GM23338 (cell line): ENCODE measurements around the gene SPG7. TPM values are rescaled to one million over a fixed set of nuclear protein-coding genes. Genes with fewer than 3 reads are reported as not detected.

Experiments
- ATAC-seq: fragments of 200-7000 bp; cut with Tn5 transposase; 3 replicates; pipeline ENCODE4 v1.9.1; 2020
- DNase-seq: peaks from one replicate; pipeline ENCODE4 v3.0.0-alpha.2; 2015; ENCODE audit warnings: low spot score
- H2AFZ ChIP-seq: fragments of 200-600 bp; sonication (generic); 2 replicates; pipeline ENCODE4 v1.8.0; 2016; ENCODE audit warnings: antibody characterized with exemption, mild to moderate bottlenecking, moderate library complexity
- H3F3A ChIP-seq: fragments of 200-600 bp; sonication (generic); replicated peaks from 2 replicates; pipeline ENCODE4 v1.8.0; 2017; ENCODE audit warnings: antibody characterized with exemption, mixed run types, low read depth
- H3K27ac ChIP-seq: fragments of 200-600 bp; sonication (generic); 2 replicates; pipeline ENCODE4 v1.6.1; 2016; ENCODE audit warnings: low read depth
- H3K27me3 ChIP-seq: fragments of 200-600 bp; sonication (generic); 2 replicates; pipeline ENCODE4 v1.8.0; 2016; ENCODE audit warnings: mild to moderate bottlenecking, mixed run types, moderate library complexity; ENCODE audit not compliant: insufficient read depth
- H3K36me3 ChIP-seq: fragments of 200-600 bp; sonication (generic); 2 replicates; pipeline ENCODE4 v1.8.0; 2016; ENCODE audit warnings: mild to moderate bottlenecking; ENCODE audit not compliant: insufficient read depth
- H3K4me1 ChIP-seq: fragments of 200-600 bp; sonication (generic); 2 replicates; pipeline ENCODE4 v1.8.0; 2016; ENCODE audit warnings: mild to moderate bottlenecking, moderate library complexity; ENCODE audit not compliant: insufficient read depth
- H3K4me2 ChIP-seq: fragments of 200-600 bp; sonication (generic); 2 replicates; pipeline ENCODE4 v1.7.1; 2017; ENCODE audit warnings: mixed run types
- H3K4me3 ChIP-seq: fragments of 200-600 bp; sonication (generic); 2 replicates; pipeline ENCODE4 v1.6.1; 2016; ENCODE audit warnings: mixed run types
- H3K79me2 ChIP-seq: fragments of 200-600 bp; sonication (generic); replicated peaks from 2 replicates; pipeline ENCODE4 v1.8.0; 2017; ENCODE audit warnings: mild to moderate bottlenecking; ENCODE audit not compliant: insufficient read depth
- H3K9me2 ChIP-seq: fragments of 200-600 bp; sonication (generic); 2 replicates; pipeline ENCODE4 v1.8.0; 2017; ENCODE audit not compliant: insufficient read depth
- H4K20me1 ChIP-seq: fragments of 200-600 bp; sonication (generic); replicated peaks from 2 replicates; pipeline ENCODE4 v1.8.0; 2017; ENCODE audit warnings: mild to moderate bottlenecking; ENCODE audit not compliant: insufficient read depth
- H3K27ac Mint-ChIP-seq: 2 replicates; pipeline ENCODE4 v1.8.0; 2020; ENCODE audit warnings: inconsistent platforms, mild to moderate bottlenecking, moderate library complexity, mixed read lengths
- H3K27me3 Mint-ChIP-seq: 3 replicates; pipeline ENCODE4 v1.8.0; 2022; ENCODE audit warnings: low read depth, mild to moderate bottlenecking, moderate library complexity, mixed read lengths, inconsistent platforms; ENCODE audit not compliant: insufficient read depth, poor library complexity
- H3K36me3 Mint-ChIP-seq: 3 replicates; pipeline ENCODE4 v1.8.0; 2021; ENCODE audit warnings: low read depth, mild to moderate bottlenecking, inconsistent platforms, moderate library complexity, mixed read lengths
- H3K4me1 Mint-ChIP-seq: 3 replicates; pipeline ENCODE4 v1.8.0; 2020; ENCODE audit warnings: mild to moderate bottlenecking, inconsistent platforms, mixed read lengths
- H3K4me3 Mint-ChIP-seq: 3 replicates; pipeline ENCODE4 v1.8.0; 2021; ENCODE audit warnings: moderate library complexity, mild to moderate bottlenecking, inconsistent platforms, mixed read lengths
- H3K9me3 Mint-ChIP-seq: 3 replicates; pipeline ENCODE4 v1.8.0; 2020; ENCODE audit warnings: moderate library complexity, mild to moderate bottlenecking, inconsistent platforms, mixed read lengths
- CREB1 ChIP-seq: fragments of 250-450 bp; sonication (Bioruptor Pico); IDR thresholded peaks from 2 replicates; pipeline ENCODE4 v1.5.0; 2020; ENCODE audit warnings: low read depth, mild to moderate bottlenecking, moderate library complexity
- EZH2 ChIP-seq: fragments of 200-600 bp; sonication (generic); IDR thresholded peaks from one replicate; pipeline ENCODE4 v1.8.0; 2017; ENCODE audit warnings: antibody characterized with exemption, mild to moderate bottlenecking, low read depth; ENCODE audit not compliant: unreplicated experiment
- EZH2phosphoT487 ChIP-seq: fragments of 200-600 bp; sonication (generic); IDR thresholded peaks from one replicate; pipeline ENCODE4 v1.8.1; 2018; ENCODE audit warnings: antibody characterized with exemption; ENCODE audit not compliant: unreplicated experiment
- NANOG ChIP-seq: IDR thresholded peaks from 2 replicates; pipeline ENCODE4 v1.6.1; 2016; ENCODE audit warnings: antibody characterized with exemption, borderline replicate concordance
- STAT1 ChIP-seq: IDR thresholded peaks from one replicate; pipeline ENCODE4 v1.6.1; 2016; ENCODE audit warnings: antibody characterized with exemption; ENCODE audit not compliant: unreplicated experiment
- ZNF114 ChIP-seq: fragments of 250-450 bp; sonication (Bioruptor Pico); IDR thresholded peaks from 2 replicates; pipeline ENCODE4 v1.5.0; 2020; ENCODE audit warnings: mild to moderate bottlenecking, moderate library complexity
- polyA plus RNA-seq: library from polyadenylated mRNA; unstranded; fragments of >200 nt; fragmentation: Nextera tagmentation; extraction: Ambion mirVana; gene quantifications from 2 replicates; pipeline ENCODE4 v1.2.1, GENCODE V29; 2016
- total RNA-seq: library from RNA; depleted of rRNA; stranded (reverse); fragments of >200 nt; shearing (Covaris generic); gene quantifications from 2 replicates; pipeline ENCODE4 v1.2.3, GENCODE V29; 2014
- TF ChIP-seq, protein P1 (sequence below): IDR thresholded peaks from one replicate; pipeline ENCODE4 v1.6.1; 2018; ENCODE audit warnings: antibody characterized with exemption; ENCODE audit not compliant: unreplicated experiment
- TF ChIP-seq, protein P2 (sequence below): IDR thresholded peaks from 2 replicates; pipeline ENCODE4 v1.6.1; 2016; ENCODE audit warnings: antibody characterized with exemption
- TF ChIP-seq, protein P3 (sequence below), 2 experiments: fragments of 200-600 bp in 1 of 2; sonication (generic) in 1 of 2; conservative IDR thresholded peaks; 2 replicates each; pipeline versions ENCODE4 v1.5.1 to v1.6.1; 2016 to 2017; ENCODE audit warnings: antibody characterized with exemption in 2 of 2, low read depth in 2 of 2, mild to moderate bottlenecking in 2 of 2, moderate library complexity in 1 of 2
- TF ChIP-seq, protein P4 (sequence below): fragments of 250-450 bp; sonication (Bioruptor Pico); IDR thresholded peaks from 2 replicates; pipeline ENCODE4 v1.5.0; 2020; ENCODE audit warnings: mild to moderate bottlenecking, moderate library complexity

SPG7 gene
- total and polyA plus RNA-seq, 2 experiments from 2014 or later, result 77.1 to 267 TPM

DNA sequence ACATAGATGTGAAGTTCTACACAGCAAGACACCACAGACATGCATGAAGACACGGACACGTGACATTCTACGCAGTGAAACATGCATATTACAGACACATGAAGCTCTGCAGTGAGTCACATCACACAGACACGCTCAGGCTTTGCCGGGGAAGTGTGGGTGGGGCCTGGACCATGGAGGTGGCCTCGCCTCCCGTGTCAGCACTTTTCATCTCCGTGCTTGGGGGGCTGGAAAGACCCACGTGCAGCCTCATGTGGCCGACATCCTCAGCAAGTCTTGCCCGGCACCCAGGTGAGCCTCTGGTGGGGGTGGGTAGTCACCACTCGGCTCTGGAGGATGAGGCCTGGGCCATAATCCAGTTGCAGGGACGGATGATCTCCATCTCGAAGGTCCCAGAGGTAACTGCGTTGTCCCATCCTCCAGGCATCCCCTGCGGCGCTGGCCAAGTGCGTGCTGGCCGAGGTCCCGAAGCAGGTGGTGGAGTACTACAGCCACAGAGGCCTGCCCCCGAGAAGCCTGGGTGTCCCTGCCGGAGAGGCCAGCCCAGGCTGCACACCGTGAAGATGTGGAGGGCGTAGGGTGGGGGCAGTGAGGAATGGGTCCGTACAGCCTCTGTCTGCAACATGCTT lies 88.0 kb downstream of the SPG7 start:
- no peaks in the 10 kb centered on the region for H3K27me3 ChIP-seq
- no peak for ATAC-seq
- H4K20me1 ChIP-seq, result no peaks in the 10 kb centered on the region
- H2AFZ ChIP-seq, result no peak overlapping the region
- no peaks in the 10 kb centered on the region for H3K9me3 Mint-ChIP-seq
- no peak overlapping the region for H3K27ac Mint-ChIP-seq
- no peaks in the 10 kb centered on the region for H3K9me2 ChIP-seq
- H3K4me1 ChIP-seq, result no peaks in the 10 kb centered on the region
- H3K4me3 ChIP-seq, result no peak overlapping the region
- no peak overlapping the region for H3K27ac ChIP-seq
- peaks cover 4% of the 10 kb centered on the region for H3K4me1 Mint-ChIP-seq
- no peak for DNase-seq
- H3K27me3 Mint-ChIP-seq, result peaks cover 15% of the 10 kb centered on the region
- no peak overlapping the region for H3K4me3 Mint-ChIP-seq
- no peaks in the 10 kb centered on the region for H3F3A ChIP-seq
- no peak overlapping the region for H3K4me2 ChIP-seq
- H3K36me3 Mint-ChIP-seq, result no peaks in the 10 kb centered on the region
- no peak for TF ChIP-seq EZH2phosphoT487
- no peak for TF ChIP-seq STAT1
- TF ChIP-seq, protein P1, sequence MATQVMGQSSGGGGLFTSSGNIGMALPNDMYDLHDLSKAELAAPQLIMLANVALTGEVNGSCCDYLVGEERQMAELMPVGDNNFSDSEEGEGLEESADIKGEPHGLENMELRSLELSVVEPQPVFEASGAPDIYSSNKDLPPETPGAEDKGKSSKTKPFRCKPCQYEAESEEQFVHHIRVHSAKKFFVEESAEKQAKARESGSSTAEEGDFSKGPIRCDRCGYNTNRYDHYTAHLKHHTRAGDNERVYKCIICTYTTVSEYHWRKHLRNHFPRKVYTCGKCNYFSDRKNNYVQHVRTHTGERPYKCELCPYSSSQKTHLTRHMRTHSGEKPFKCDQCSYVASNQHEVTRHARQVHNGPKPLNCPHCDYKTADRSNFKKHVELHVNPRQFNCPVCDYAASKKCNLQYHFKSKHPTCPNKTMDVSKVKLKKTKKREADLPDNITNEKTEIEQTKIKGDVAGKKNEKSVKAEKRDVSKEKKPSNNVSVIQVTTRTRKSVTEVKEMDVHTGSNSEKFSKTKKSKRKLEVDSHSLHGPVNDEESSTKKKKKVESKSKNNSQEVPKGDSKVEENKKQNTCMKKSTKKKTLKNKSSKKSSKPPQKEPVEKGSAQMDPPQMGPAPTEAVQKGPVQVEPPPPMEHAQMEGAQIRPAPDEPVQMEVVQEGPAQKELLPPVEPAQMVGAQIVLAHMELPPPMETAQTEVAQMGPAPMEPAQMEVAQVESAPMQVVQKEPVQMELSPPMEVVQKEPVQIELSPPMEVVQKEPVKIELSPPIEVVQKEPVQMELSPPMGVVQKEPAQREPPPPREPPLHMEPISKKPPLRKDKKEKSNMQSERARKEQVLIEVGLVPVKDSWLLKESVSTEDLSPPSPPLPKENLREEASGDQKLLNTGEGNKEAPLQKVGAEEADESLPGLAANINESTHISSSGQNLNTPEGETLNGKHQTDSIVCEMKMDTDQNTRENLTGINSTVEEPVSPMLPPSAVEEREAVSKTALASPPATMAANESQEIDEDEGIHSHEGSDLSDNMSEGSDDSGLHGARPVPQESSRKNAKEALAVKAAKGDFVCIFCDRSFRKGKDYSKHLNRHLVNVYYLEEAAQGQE, result no peak
- no peak for TF ChIP-seq ZNF114
- TF ChIP-seq, protein P2, sequence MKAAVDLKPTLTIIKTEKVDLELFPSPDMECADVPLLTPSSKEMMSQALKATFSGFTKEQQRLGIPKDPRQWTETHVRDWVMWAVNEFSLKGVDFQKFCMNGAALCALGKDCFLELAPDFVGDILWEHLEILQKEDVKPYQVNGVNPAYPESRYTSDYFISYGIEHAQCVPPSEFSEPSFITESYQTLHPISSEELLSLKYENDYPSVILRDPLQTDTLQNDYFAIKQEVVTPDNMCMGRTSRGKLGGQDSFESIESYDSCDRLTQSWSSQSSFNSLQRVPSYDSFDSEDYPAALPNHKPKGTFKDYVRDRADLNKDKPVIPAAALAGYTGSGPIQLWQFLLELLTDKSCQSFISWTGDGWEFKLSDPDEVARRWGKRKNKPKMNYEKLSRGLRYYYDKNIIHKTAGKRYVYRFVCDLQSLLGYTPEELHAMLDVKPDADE, result no peak
- no peak for TF ChIP-seq CREB1 (CRISPR knock-in tag)
- TF ChIP-seq EZH2, result no peak
- TF ChIP-seq, protein P3, sequence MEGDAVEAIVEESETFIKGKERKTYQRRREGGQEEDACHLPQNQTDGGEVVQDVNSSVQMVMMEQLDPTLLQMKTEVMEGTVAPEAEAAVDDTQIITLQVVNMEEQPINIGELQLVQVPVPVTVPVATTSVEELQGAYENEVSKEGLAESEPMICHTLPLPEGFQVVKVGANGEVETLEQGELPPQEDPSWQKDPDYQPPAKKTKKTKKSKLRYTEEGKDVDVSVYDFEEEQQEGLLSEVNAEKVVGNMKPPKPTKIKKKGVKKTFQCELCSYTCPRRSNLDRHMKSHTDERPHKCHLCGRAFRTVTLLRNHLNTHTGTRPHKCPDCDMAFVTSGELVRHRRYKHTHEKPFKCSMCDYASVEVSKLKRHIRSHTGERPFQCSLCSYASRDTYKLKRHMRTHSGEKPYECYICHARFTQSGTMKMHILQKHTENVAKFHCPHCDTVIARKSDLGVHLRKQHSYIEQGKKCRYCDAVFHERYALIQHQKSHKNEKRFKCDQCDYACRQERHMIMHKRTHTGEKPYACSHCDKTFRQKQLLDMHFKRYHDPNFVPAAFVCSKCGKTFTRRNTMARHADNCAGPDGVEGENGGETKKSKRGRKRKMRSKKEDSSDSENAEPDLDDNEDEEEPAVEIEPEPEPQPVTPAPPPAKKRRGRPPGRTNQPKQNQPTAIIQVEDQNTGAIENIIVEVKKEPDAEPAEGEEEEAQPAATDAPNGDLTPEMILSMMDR (conservative IDR thresholded peaks at IDR 0.05; ENCODE audit: low read depth in 2 of 2), result no peak
- TF ChIP-seq NANOG, result no peak
- TF ChIP-seq, protein P4, sequence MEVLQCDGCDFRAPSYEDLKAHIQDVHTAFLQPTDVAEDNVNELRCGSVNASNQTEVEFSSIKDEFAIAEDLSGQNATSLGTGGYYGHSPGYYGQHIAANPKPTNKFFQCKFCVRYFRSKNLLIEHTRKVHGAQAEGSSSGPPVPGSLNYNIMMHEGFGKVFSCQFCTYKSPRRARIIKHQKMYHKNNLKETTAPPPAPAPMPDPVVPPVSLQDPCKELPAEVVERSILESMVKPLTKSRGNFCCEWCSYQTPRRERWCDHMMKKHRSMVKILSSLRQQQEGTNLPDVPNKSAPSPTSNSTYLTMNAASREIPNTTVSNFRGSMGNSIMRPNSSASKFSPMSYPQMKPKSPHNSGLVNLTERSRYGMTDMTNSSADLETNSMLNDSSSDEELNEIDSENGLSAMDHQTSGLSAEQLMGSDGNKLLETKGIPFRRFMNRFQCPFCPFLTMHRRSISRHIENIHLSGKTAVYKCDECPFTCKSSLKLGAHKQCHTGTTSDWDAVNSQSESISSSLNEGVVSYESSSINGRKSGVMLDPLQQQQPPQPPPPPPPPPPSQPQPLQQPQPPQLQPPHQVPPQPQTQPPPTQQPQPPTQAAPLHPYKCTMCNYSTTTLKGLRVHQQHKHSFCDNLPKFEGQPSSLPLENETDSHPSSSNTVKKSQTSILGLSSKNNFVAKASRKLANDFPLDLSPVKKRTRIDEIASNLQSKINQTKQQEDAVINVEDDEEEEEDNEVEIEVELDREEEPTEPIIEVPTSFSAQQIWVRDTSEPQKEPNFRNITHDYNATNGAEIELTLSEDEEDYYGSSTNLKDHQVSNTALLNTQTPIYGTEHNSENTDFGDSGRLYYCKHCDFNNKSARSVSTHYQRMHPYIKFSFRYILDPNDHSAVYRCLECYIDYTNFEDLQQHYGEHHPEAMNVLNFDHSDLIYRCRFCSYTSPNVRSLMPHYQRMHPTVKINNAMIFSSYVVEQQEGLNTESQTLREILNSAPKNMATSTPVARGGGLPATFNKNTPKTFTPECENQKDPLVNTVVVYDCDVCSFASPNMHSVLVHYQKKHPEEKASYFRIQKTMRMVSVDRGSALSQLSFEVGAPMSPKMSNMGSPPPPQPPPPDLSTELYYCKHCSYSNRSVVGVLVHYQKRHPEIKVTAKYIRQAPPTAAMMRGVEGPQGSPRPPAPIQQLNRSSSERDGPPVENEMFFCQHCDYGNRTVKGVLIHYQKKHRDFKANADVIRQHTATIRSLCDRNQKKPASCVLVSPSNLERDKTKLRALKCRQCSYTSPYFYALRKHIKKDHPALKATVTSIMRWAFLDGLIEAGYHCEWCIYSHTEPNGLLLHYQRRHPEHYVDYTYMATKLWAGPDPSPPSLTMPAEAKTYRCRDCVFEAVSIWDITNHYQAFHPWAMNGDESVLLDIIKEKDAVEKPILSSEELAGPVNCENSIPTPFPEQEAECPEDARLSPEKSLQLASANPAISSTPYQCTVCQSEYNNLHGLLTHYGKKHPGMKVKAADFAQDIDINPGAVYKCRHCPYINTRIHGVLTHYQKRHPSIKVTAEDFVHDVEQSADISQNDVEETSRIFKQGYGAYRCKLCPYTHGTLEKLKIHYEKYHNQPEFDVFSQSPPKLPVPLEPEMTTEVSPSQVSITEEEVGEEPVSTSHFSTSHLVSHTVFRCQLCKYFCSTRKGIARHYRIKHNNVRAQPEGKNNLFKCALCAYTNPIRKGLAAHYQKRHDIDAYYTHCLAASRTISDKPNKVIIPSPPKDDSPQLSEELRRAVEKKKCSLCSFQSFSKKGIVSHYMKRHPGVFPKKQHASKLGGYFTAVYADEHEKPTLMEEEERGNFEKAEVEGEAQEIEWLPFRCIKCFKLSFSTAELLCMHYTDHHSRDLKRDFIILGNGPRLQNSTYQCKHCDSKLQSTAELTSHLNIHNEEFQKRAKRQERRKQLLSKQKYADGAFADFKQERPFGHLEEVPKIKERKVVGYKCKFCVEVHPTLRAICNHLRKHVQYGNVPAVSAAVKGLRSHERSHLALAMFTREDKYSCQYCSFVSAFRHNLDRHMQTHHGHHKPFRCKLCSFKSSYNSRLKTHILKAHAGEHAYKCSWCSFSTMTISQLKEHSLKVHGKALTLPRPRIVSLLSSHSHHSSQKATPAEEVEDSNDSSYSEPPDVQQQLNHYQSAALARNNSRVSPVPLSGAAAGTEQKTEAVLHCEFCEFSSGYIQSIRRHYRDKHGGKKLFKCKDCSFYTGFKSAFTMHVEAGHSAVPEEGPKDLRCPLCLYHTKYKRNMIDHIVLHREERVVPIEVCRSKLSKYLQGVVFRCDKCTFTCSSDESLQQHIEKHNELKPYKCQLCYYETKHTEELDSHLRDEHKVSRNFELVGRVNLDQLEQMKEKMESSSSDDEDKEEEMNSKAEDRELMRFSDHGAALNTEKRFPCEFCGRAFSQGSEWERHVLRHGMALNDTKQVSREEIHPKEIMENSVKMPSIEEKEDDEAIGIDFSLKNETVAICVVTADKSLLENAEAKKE (CRISPR knock-in tag), result no peak
- no peaks in the 10 kb centered on the region for H3K79me2 ChIP-seq
- H3K36me3 ChIP-seq, result no peaks in the 10 kb centered on the region
